ENCODE measurements around the gene KLHL7.
"Not testable (repeated sequence)": the region's sequence is repeated elsewhere in the genome, so short reads cannot be mapped to it uniquely, and the experiment has no call there.

Gene KLHL7

GRCh38 chr7:23220690-23221305 lies 115.2 kb downstream of the KLHL7 start:
- no peak for DNase-seq

GRCh38 chr7:23222439-23223030 lies 117.0 kb downstream of the KLHL7 start:
- DNase-seq: no peak

GRCh38 chr7:23224364-23224763 lies 118.8 kb downstream of the KLHL7 start:
- not testable (repeated sequence) for DNase-seq

DNA sequence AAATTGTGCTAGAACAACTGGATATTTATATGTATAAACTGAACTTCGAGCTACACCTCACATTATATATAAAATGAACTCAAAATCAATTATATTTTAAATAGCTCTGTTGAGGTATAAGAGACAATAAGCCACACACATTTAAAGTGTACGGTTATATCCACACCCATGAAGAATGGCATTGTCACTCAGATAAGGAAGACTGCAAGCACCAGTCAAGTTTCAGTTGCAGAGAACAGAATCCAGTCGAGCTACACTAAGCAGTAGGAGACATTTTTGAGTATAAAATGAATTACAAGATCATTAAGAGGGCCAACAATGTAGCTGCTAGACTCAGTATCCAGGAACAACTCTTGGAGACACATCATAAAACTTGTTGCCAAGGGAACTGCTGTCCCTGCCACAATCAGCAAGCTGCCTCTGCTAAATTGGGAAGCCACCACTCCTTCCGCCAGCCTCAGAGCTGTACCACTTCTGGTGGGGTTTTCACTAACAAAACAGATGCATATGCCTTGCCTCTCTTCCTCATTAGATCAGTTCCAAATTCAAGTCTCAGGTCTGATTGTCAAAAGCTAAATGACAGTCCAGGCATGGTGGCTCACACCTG lies 121.4 kb downstream of the KLHL7 start:
- no peak for DNase-seq

Data from effector CD8-positive, alpha-beta T cell (primary cell).